NB4 (cell line): Measurements from ENCODE around the gene THADA.

ENCODE experiments used
- POLR2A ChIP-seq: IDR thresholded peaks from 2 replicates; pipeline ENCODE4 v1.6.1; 2011; ENCODE audit warnings: mild to moderate bottlenecking; ENCODE audit not compliant: insufficient read length; ENCODE audit errors: extremely low read depth
- TF ChIP-seq, protein P1 (sequence below): IDR thresholded peaks from one replicate; pipeline ENCODE4 v1.5.1; 2012; ENCODE audit warnings: low read depth, low read length

DNA sequence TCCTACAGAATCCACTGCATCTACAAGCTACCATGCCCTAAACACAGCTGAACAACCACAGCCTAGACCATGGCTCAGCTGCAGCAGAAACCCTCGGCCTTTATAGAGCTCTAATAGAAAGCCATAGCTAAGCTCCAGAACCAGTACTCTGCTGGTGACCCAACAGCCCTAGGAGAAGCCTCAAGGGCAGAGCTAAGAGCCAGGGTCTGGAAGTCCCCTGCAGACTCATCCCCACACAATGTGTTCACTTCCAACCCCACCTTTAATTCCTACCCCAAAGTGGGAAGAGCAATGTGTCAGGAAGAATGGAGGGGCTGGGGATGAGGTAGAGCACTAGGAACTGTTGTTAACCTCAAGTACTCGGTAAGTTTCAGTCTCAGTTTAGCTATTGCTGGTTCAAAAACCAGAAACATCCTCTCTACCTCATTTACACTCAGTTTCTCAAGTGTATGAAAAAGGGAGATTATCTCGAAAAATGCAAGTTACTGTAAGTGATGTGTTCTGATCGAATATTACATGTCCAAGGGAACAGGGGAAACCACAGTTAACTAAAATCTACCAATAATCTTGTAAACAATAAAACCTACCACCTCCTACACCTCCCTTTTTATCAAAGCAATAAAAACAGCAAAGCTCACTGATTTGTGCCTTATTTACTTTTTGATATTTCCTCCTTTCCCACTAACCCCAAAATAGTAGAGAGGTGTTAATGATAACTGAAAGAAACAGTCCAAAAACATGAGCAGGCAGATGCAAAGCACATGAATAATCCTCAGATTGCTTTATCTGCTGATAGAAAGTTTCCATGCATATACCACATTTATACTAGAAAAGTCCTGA, 36.2 kb downstream of the THADA start:
- TF ChIP-seq, protein P1, sequence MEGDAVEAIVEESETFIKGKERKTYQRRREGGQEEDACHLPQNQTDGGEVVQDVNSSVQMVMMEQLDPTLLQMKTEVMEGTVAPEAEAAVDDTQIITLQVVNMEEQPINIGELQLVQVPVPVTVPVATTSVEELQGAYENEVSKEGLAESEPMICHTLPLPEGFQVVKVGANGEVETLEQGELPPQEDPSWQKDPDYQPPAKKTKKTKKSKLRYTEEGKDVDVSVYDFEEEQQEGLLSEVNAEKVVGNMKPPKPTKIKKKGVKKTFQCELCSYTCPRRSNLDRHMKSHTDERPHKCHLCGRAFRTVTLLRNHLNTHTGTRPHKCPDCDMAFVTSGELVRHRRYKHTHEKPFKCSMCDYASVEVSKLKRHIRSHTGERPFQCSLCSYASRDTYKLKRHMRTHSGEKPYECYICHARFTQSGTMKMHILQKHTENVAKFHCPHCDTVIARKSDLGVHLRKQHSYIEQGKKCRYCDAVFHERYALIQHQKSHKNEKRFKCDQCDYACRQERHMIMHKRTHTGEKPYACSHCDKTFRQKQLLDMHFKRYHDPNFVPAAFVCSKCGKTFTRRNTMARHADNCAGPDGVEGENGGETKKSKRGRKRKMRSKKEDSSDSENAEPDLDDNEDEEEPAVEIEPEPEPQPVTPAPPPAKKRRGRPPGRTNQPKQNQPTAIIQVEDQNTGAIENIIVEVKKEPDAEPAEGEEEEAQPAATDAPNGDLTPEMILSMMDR, result no peak
- no peak for TF ChIP-seq POLR2A
